GM18873 (cell line): Measurements from ENCODE around the gene PEAK3.

Experiments
- ATAC-seq: cut with Tn5 transposase; IDR thresholded peaks from one replicate; pipeline ENCODE4 v1.9.1; 2021; ENCODE audit warnings: mild to moderate bottlenecking, moderate library complexity, moderate number of reproducible peaks; ENCODE audit not compliant: unreplicated experiment, low FRiP score

Gene PEAK3

GRCh38 chr19:2252797-2253105, 29.2 kb downstream of the PEAK3 start:
- ATAC-seq: no peak

GRCh38 chr19:2252055-2252796, 29.7 kb downstream of the PEAK3 start:
- ATAC-seq: no peak

- ATAC-seq: no peak
These were observed 30.6 kb downstream of the PEAK3 start for GRCh38 chr19:2251106-2252054.

GRCh38 chr19:2250766-2251105, 31.2 kb downstream of the PEAK3 start:
- no peak for ATAC-seq

GRCh38 chr19:2249880-2250765, 31.9 kb downstream of the PEAK3 start:
- no peak for ATAC-seq

- no peak for ATAC-seq
These were observed 32.7 kb downstream of the PEAK3 start, which contains the start of gene AMH for GRCh38 chr19:2249010-2249866. TSS of gene AMH (plus strand) at chr19:2249323. CDS start at chr19:2249333, 10 bp downstream.

- no peak for ATAC-seq
These were observed 33.6 kb downstream of the PEAK3 start for GRCh38 chr19:2248136-2249009.

GRCh38 chr19:2247433-2248101, 34.4 kb downstream of the PEAK3 start:
- ATAC-seq: no peak

- ATAC-seq: no peak
These were observed 35.1 kb downstream of the PEAK3 start for GRCh38 chr19:2246801-2247361.

GRCh38 chr19:2246014-2246620, 35.9 kb downstream of the PEAK3 start:
- ATAC-seq: no peak

- ATAC-seq: no peak
These were observed 36.7 kb downstream of the PEAK3 start for GRCh38 chr19:2245273-2245672.

GRCh38 chr19:2244486-2244885, 37.5 kb downstream of the PEAK3 start:
- ATAC-seq: no peak

- no peak for ATAC-seq
These were observed 37.9 kb downstream of the PEAK3 start for GRCh38 chr19:2244125-2244411.

- no peak for ATAC-seq
These were observed 38.5 kb downstream of the PEAK3 start for GRCh38 chr19:2243274-2244124.

GRCh38 chr19:2242816-2243215, 39.2 kb downstream of the PEAK3 start:
- ATAC-seq: no peak

GRCh38 chr19:2242092-2242537, 39.9 kb downstream of the PEAK3 start:
- no peak for ATAC-seq
